H1 (cell line): ENCODE data around the gene WWC2. TPM values are rescaled to one million over a fixed set of nuclear protein-coding genes. Genes with fewer than 3 reads are reported as not detected.

Source experiments
- CTCF ChIA-PET: fragments of 300-600 bp; sonication (Branson Sonifier 250); formaldehyde crosslinking; loops from one replicate; lab custom pipeline; 2021; ENCODE audit not compliant: partially characterized antibody; lab: Charles Lee
- POLR2A ChIA-PET: fragments of 300-600 bp; sonication (Branson Sonifier 250); formaldehyde crosslinking; loops from one replicate; lab custom pipeline; 2021; ENCODE audit warnings: inconsistent platforms; ENCODE audit not compliant: partially characterized antibody; lab: Charles Lee
- DNase-seq, 2 experiments: peaks; one replicate each; pipeline versions ENCODE4 v3.0.0 to v3.0.0-alpha.2; 2010 to 2022; ENCODE audit warnings: low spot score in 2 of 2, low read depth in 1 of 2, mixed read lengths in 1 of 2
- FAIRE-seq: peaks from 2 replicates; lab custom pipeline; 2011; peaks lifted over from hg19 to GRCh38; lab: Jason Lieb, UNC
- H2AFZ ChIP-seq: 2 replicates; pipeline ENCODE4 v1.8.1; 2012; ENCODE audit warnings: low read length, inconsistent platforms
- H2AK5ac ChIP-seq: 2 replicates; pipeline ENCODE4 v1.6.1; 2013; ENCODE audit warnings: low read depth, low read length
- H2BK120ac ChIP-seq: replicated peaks from 2 replicates; pipeline ENCODE3; 2013; ENCODE audit warnings: low read depth, low read length, inconsistent platforms
- H2BK12ac ChIP-seq: 2 replicates; pipeline ENCODE4 v1.6.1; 2013; ENCODE audit warnings: low read depth, low read length
- H2BK15ac ChIP-seq: 2 replicates; pipeline ENCODE4 v1.6.1; 2013; ENCODE audit warnings: low read length
- H2BK20ac ChIP-seq: 2 replicates; pipeline ENCODE4 v1.6.1; 2013; ENCODE audit warnings: low read length
- H2BK5ac ChIP-seq: 2 replicates; pipeline ENCODE4 v1.6.1; 2013; ENCODE audit warnings: low read depth, low read length
- H3K14ac ChIP-seq: 2 replicates; pipeline ENCODE4 v1.6.1; 2013; ENCODE audit warnings: inconsistent platforms; ENCODE audit not compliant: insufficient read length
- H3K18ac ChIP-seq: 2 replicates; pipeline ENCODE4 v1.6.1; 2013; ENCODE audit warnings: low read length; ENCODE audit errors: extremely low read depth
- H3K23ac ChIP-seq: 2 replicates; pipeline ENCODE4 v1.6.1; 2013; ENCODE audit warnings: inconsistent platforms; ENCODE audit not compliant: insufficient read length
- H3K23me2 ChIP-seq: 2 replicates; pipeline ENCODE4 v1.6.1; 2013; ENCODE audit warnings: low read depth, low read length
- H3K27ac ChIP-seq: 2 replicates; pipeline ENCODE4 v1.6.1; 2011; ENCODE audit warnings: low read depth, low read length, inconsistent platforms
- H3K27me3 ChIP-seq, 4 experiments: replicated peaks in 1 of 4; 1 replicate in 1 of 4; 2 replicates in 3 of 4; pipeline versions ENCODE4 v1.6.1 to v1.8.1; 2011 to 2013; ENCODE audit warnings: low read length in 3 of 4, mild to moderate bottlenecking in 3 of 4, inconsistent platforms in 2 of 4, mixed read lengths in 2 of 4, moderate library complexity in 1 of 4; ENCODE audit not compliant: control insufficient read depth in 3 of 4, insufficient read depth in 3 of 4; ENCODE audit errors: extremely low read depth in 1 of 4
- H3K36me3 ChIP-seq, 4 experiments: 2 replicates each; pipeline versions ENCODE4 v1.6.1 to v1.8.1; 2011 to 2013; ENCODE audit warnings: mild to moderate bottlenecking in 4 of 4, low read length in 3 of 4, moderate library complexity in 2 of 4, control low read depth in 1 of 4, inconsistent platforms in 1 of 4; ENCODE audit not compliant: insufficient read depth in 4 of 4, control insufficient read depth in 2 of 4
- H3K4ac ChIP-seq: replicated peaks from 2 replicates; pipeline ENCODE3; 2013; ENCODE audit warnings: low read length, low read depth, mixed read lengths, inconsistent platforms; ENCODE audit not compliant: insufficient read length
- H3K4me1 ChIP-seq, 4 experiments: replicated peaks in 1 of 4; 1 replicate in 1 of 4; 2 replicates in 3 of 4; pipeline versions ENCODE4 v1.6.1 to v1.8.1; 2011 to 2013; ENCODE audit warnings: low read length in 3 of 4, inconsistent platforms in 2 of 4, mixed read lengths in 1 of 4; ENCODE audit not compliant: insufficient read depth in 4 of 4, control insufficient read depth in 3 of 4
- H3K4me2 ChIP-seq, 2 experiments: 2 replicates each; pipeline versions ENCODE4 v1.6.1 to v1.8.1; 2011 to 2013; ENCODE audit warnings: low read depth in 2 of 2, low read length in 2 of 2, control low read depth in 1 of 2, inconsistent platforms in 1 of 2, mild to moderate bottlenecking in 1 of 2; ENCODE audit not compliant: insufficient read depth in 1 of 2
- H3K4me3 ChIP-seq, 4 experiments: fragments of 200-600, 300-600 bp in 1 of 4; sonication (generic), shearing (Covaris generic), sonication (Bioruptor Twin) in 1 of 4; 2 replicates each; pipeline versions ENCODE4 v1.5.1 to v1.8.1; 2011 to 2016; ENCODE audit warnings: low read length in 4 of 4, low read depth in 3 of 4, control low read depth in 2 of 4, inconsistent platforms in 2 of 4, mild to moderate bottlenecking in 2 of 4, mixed read lengths in 1 of 4, moderate library complexity in 1 of 4; ENCODE audit not compliant: insufficient read depth in 2 of 4; ENCODE audit errors: extremely low read depth in 1 of 4
- H3K56ac ChIP-seq: replicated peaks from 2 replicates; pipeline ENCODE3; 2013; ENCODE audit warnings: low read depth, mild to moderate bottlenecking, mixed read lengths, low read length, inconsistent platforms; ENCODE audit not compliant: insufficient read length
- H3K79me1 ChIP-seq: 2 replicates; pipeline ENCODE4 v1.6.1; 2013; ENCODE audit warnings: low read depth, low read length, control low read depth
- H3K79me2 ChIP-seq, 2 experiments: 2 replicates each; pipeline versions ENCODE4 v1.6.1 to v1.8.1; 2012 to 2013; ENCODE audit warnings: low read length in 2 of 2, mild to moderate bottlenecking in 2 of 2, inconsistent platforms in 1 of 2; ENCODE audit not compliant: insufficient read depth in 2 of 2, control insufficient read depth in 1 of 2
- H3K9ac ChIP-seq, 4 experiments: replicated peaks in 1 of 4; 1 replicate in 1 of 4; 2 replicates in 3 of 4; pipeline versions ENCODE4 v1.6.1 to v1.8.1; 2011 to 2013; ENCODE audit warnings: low read depth in 3 of 4, low read length in 3 of 4, control low read depth in 2 of 4, mild to moderate bottlenecking in 2 of 4, moderate library complexity in 2 of 4, inconsistent platforms in 1 of 4; ENCODE audit errors: extremely low read depth in 1 of 4
- H3K9me3 ChIP-seq, 2 experiments: 2 replicates each; pipeline versions ENCODE4 v1.6.1 to v1.8.1; 2012 to 2013; ENCODE audit warnings: mild to moderate bottlenecking in 2 of 2, moderate library complexity in 2 of 2, control low read depth in 1 of 2, inconsistent platforms in 1 of 2, low read depth in 1 of 2, low read length in 1 of 2, mixed read lengths in 1 of 2; ENCODE audit not compliant: insufficient read depth in 2 of 2
- H4K20me1 ChIP-seq, 2 experiments: replicated peaks in 1 of 2; 2 replicates each; pipeline versions ENCODE3 to v1.8.1; 2011 to 2013; ENCODE audit warnings: inconsistent platforms in 2 of 2, low read length in 2 of 2, mild to moderate bottlenecking in 1 of 2; ENCODE audit not compliant: insufficient read depth in 2 of 2, control insufficient read depth in 1 of 2
- H4K5ac ChIP-seq: 2 replicates; pipeline ENCODE4 v1.6.1; 2013; ENCODE audit warnings: low read length, low read depth, mixed read lengths, inconsistent platforms; ENCODE audit not compliant: insufficient read length
- H4K8ac ChIP-seq: 2 replicates; pipeline ENCODE4 v1.8.0; 2013; ENCODE audit warnings: mild to moderate bottlenecking, moderate library complexity, low read length, inconsistent platforms; ENCODE audit not compliant: insufficient read depth; ENCODE audit errors: extremely low read depth
- H4K91ac ChIP-seq: replicated peaks from 2 replicates; pipeline ENCODE3; 2013; ENCODE audit warnings: low read length, mixed read lengths, inconsistent platforms; ENCODE audit not compliant: insufficient read length
- CHD1 ChIP-seq: IDR thresholded peaks from 2 replicates; pipeline ENCODE4 v1.6.1; 2012; ENCODE audit warnings: low read depth, low read length, improper control_type of control experiment
- KDM4A ChIP-seq: IDR thresholded peaks from one replicate; pipeline ENCODE4 v1.7.1; 2012; ENCODE audit warnings: low read depth, mild to moderate bottlenecking, moderate library complexity, low read length, inconsistent platforms; ENCODE audit not compliant: severe bottlenecking
- PHF8 ChIP-seq: fragments of 200-600 bp; sonication (generic); conservative IDR thresholded peaks from 2 replicates; pipeline ENCODE4 v1.7.1; 2012; ENCODE audit warnings: low read depth, mild to moderate bottlenecking, inconsistent platforms, low read length, moderate library complexity
- SP1 ChIP-seq: IDR thresholded peaks from 2 replicates; pipeline ENCODE4 v1.6.1; 2011; ENCODE audit warnings: low read depth, low read length
- SP2 ChIP-seq: IDR thresholded peaks from 2 replicates; pipeline ENCODE4 v1.6.1; 2012; ENCODE audit warnings: mild to moderate bottlenecking, low read length, inconsistent platforms
- TCF12 ChIP-seq: IDR thresholded peaks from 2 replicates; pipeline ENCODE4 v1.6.1; 2011; ENCODE audit warnings: low read depth, mild to moderate bottlenecking, low read length
- polyA plus RNA-seq, 7 experiments: library from polyadenylated mRNA; depleted of rRNA in 3 of 7; stranded (reverse) in 5 of 7; unstranded in 2 of 7; fragments of >200 nt in 5 of 7; fragments of 200-250 nt in 2 of 7; gene quantifications; 1 replicate in 5 of 7; 2 replicates in 1 of 7; 4 replicates in 1 of 7; pipeline versions ENCODE4 v1.2.1 to v1.2.3, GENCODE V29; 2011 to 2013; ENCODE audit warnings: missing spikeins in 2 of 7, mixed read lengths in 2 of 7
- total RNA-seq: library from RNA; stranded (reverse); fragmentation: NEBNext Ultra II Directional; extraction: Animal tissue kit (Norgen Biotek cat#: 25700); gene quantifications from 2 replicates; pipeline ENCODE4 v1.2.1, GENCODE V29; 2021
- TF ChIP-seq, protein P1 (sequence below): IDR thresholded peaks from 2 replicates; pipeline ENCODE4 v1.6.1; 2012; ENCODE audit warnings: low read length, inconsistent platforms

Gene WWC2
- total and polyA plus RNA-seq, 2 of the 8 experiments (the other 6 are each of a cell fraction or from before 2014, with no cell fraction given), result 17.6 to 135 TPM

GRCh38 chr4:183110244-183110643, 11.2 kb downstream of the WWC2 start:
- no peak overlapping the region for H3K23ac ChIP-seq
- no peak overlapping the region for H2BK5ac ChIP-seq
- no peak overlapping the region for H2BK15ac ChIP-seq
- peaks cover 65 to 100% of the 10 kb centered on the region in 2 experiments for H3K79me2 ChIP-seq
- H3K18ac ChIP-seq, result no peak overlapping the region; the same call in 1 of the 2 replicates
- H3K9ac ChIP-seq, result no peak overlapping the region
- no peak for TF ChIP-seq SP1
- no peak for TF ChIP-seq KDM4A
- no peak for TF ChIP-seq SP2
- TF ChIP-seq, protein P1, sequence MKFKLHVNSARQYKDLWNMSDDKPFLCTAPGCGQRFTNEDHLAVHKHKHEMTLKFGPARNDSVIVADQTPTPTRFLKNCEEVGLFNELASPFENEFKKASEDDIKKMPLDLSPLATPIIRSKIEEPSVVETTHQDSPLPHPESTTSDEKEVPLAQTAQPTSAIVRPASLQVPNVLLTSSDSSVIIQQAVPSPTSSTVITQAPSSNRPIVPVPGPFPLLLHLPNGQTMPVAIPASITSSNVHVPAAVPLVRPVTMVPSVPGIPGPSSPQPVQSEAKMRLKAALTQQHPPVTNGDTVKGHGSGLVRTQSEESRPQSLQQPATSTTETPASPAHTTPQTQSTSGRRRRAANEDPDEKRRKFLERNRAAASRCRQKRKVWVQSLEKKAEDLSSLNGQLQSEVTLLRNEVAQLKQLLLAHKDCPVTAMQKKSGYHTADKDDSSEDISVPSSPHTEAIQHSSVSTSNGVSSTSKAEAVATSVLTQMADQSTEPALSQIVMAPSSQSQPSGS, result no peak
- no peak for TF ChIP-seq PHF8
- no peak for TF ChIP-seq TCF12
- no peak for TF ChIP-seq CHD1
- H4K8ac ChIP-seq, result no peak overlapping the region
- FAIRE-seq (no peak), DNase-seq (no peak)
- POLR2A ChIA-PET, result interaction anchor here (0.6 to 10.7 kb wide), 2 partner anchors 12 to 104 kb away, joined by 3 to 103 read pairs; partner anchors contain the start of gene WWC2
- no peaks in the 10 kb centered on the region for H3K23me2 ChIP-seq
- no peak overlapping the region for H2BK120ac ChIP-seq
- H4K20me1 ChIP-seq, result peaks cover 4 to 7% of the 10 kb centered on the region in 2 experiments
- H3K56ac ChIP-seq, result no peak overlapping the region
- H3K79me1 ChIP-seq, result 0 out of 2 replicates have a peak, but pooled peaks cover 2% of the 10 kb centered on the region
- H3K27ac ChIP-seq, result no peak overlapping the region
- no peaks in the 10 kb centered on the region for H3K27me3 ChIP-seq
- H3K36me3 ChIP-seq, result no peaks in the 10 kb centered on the region; a peak in 1 of 8 replicates
- no peak overlapping the region for H3K4me2 ChIP-seq
- H3K4ac ChIP-seq, result no peak overlapping the region
- H3K14ac ChIP-seq, result no peak overlapping the region
- peaks cover 3 to 32% (median 18%) of the 10 kb centered on the region in 4 experiments; a peak in 6 of 7 replicates for H3K4me1 ChIP-seq
- no peak overlapping the region for H4K5ac ChIP-seq
- no peak overlapping the region for H3K4me3 ChIP-seq
- CTCF ChIA-PET, result interaction anchor here (0.6 to 3.0 kb wide), 4 partner anchors 8 to 134 kb away, joined by 3 to 10 read pairs (median 5); no protein-coding TSS in a partner anchor
- H3K9me3 ChIP-seq, result no peaks in the 10 kb centered on the region
- H4K91ac ChIP-seq, result no peak overlapping the region
- no peak overlapping the region for H2AK5ac ChIP-seq
- no peak overlapping the region for H2BK20ac ChIP-seq
- H2BK12ac ChIP-seq, result no peak overlapping the region
- H2AFZ ChIP-seq, result no peak overlapping the region
